Measurements from ENCODE around the gene SMIM44. TPM values are rescaled to one million over a fixed set of nuclear protein-coding genes. Genes with fewer than 3 reads are reported as not detected.

Gene SMIM44
- total and polyA plus RNA-seq, 4 experiments from 2014 or later, result not detected

- Histone ChIP-seq H3K4me1 (ENCODE audit: insufficient read depth, low read length) (peaks cover 15% of the 10 kb centered on the region), H3K36me3 (ENCODE audit: insufficient read depth, low read length) (no peaks in the 10 kb centered on the region), H3K27ac (ENCODE audit: low read depth, low read length) (no peak overlapping the region), H3K27me3 (ENCODE audit: insufficient read depth, low read length) (no peaks in the 10 kb centered on the region), H3K9me3 (ENCODE audit: control insufficient read depth in 1 of 2, low read length in 2 of 2) (no peaks in the 10 kb centered on the region), H3K4me3 (ENCODE audit: low read length in 2 of 2) (no peak overlapping the region)
- ChIA-PET POLR2A (ENCODE audit: partially characterized antibody) (no interaction called here), CTCF (ENCODE audit: partially characterized antibody) (no interaction called here)
- Mint-ChIP-seq H3K4me1 (peaks cover 4 to 17% (median 11%) of the 10 kb centered on the region in 4 donors), H3K27ac (no peak overlapping the region), H3K9me3 (peaks cover 0 to 1% (median 0%) of the 10 kb centered on the region in 8 donors), H3K27me3 (no peaks in the 10 kb centered on the region), H3K36me3 (no peaks in the 10 kb centered on the region), H3K4me3 (no peak overlapping the region)
- no peak for DNase-seq
- intact Hi-C loops (cut with micrococcal nuclease), result no loop called here
Measured at GRCh38 chr19:3477506-3477905, 5.7 kb downstream of the SMIM44 start.

DNA sequence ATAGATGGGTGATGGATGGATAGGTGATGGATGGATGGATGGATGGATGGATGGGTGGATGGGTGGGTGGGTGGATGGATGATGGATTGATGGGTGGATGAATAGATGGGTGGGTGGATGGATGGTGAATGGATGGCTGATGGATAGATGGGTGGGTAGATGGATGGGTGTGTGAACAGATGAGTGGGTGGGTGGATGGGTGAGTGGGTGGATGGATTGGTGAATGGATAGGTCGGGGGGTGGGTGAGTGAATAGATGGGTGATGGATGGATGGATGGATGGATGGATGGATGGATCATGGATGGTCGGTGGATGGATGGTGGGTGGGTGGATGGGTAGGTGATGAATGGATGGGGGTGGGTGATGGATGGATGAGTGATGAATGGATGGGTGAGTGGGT, 6.4 kb downstream of the SMIM44 start:
- intact Hi-C loops (cut with micrococcal nuclease), result no loop called here
- CTCF ChIA-PET (ENCODE audit: partially characterized antibody), result interaction anchor here (0.8 kb wide), 1 partner anchor 11 kb away, joined by 3 read pairs; no protein-coding TSS in a partner anchor
- POLR2A ChIA-PET (ENCODE audit: partially characterized antibody), result no interaction called here
- H3K9me3 Mint-ChIP-seq, result peaks cover 0 to 1% (median 0%) of the 10 kb centered on the region in 8 donors
- H3K4me1 Mint-ChIP-seq, result peaks cover 4 to 17% (median 11%) of the 10 kb centered on the region in 4 donors
- Histone ChIP-seq H3K27me3 (ENCODE audit: insufficient read depth, low read length) (no peaks in the 10 kb centered on the region), H3K36me3 (ENCODE audit: insufficient read depth, low read length) (no peaks in the 10 kb centered on the region), H3K27ac (ENCODE audit: low read depth, low read length) (no peak overlapping the region), H3K9me3 (ENCODE audit: control insufficient read depth in 1 of 2, low read length in 2 of 2) (no peaks in the 10 kb centered on the region), H3K4me3 (ENCODE audit: low read length in 2 of 2) (no peak overlapping the region), H3K4me1 (ENCODE audit: insufficient read depth, low read length) (peaks cover 15% of the 10 kb centered on the region)
- no peak for DNase-seq
- H3K27me3 Mint-ChIP-seq, result no peaks in the 10 kb centered on the region
- H3K27ac Mint-ChIP-seq, result no peak overlapping the region
- H3K4me3 Mint-ChIP-seq, result no peak overlapping the region
- H3K36me3 Mint-ChIP-seq, result no peaks in the 10 kb centered on the region

- no peaks in the 10 kb centered on the region for H3K9me3 ChIP-seq (ENCODE audit: control insufficient read depth in 1 of 2, low read length in 2 of 2)
- no peaks in the 10 kb centered on the region for H3K36me3 ChIP-seq (ENCODE audit: insufficient read depth, low read length)
- CTCF ChIA-PET (ENCODE audit: partially characterized antibody), result no interaction called here
- Mint-ChIP-seq H3K36me3 (no peaks in the 10 kb centered on the region), H3K4me1 (peaks cover 4 to 17% (median 12%) of the 10 kb centered on the region in 4 donors), H3K27ac (no peak overlapping the region), H3K4me3 (no peak overlapping the region), H3K27me3 (peaks cover 0 to 1% of the 10 kb centered on the region in 2 donors), H3K9me3 (peaks cover 0 to 1% (median 0%) of the 10 kb centered on the region in 8 donors)
- peaks cover 15% of the 10 kb centered on the region for H3K4me1 ChIP-seq (ENCODE audit: insufficient read depth, low read length)
- no peaks in the 10 kb centered on the region for H3K27me3 ChIP-seq (ENCODE audit: insufficient read depth, low read length)
- no peak overlapping the region for H3K4me3 ChIP-seq (ENCODE audit: low read length in 2 of 2)
- intact Hi-C loops (cut with micrococcal nuclease), result no loop called here
- DNase-seq, result no peak
- POLR2A ChIA-PET (ENCODE audit: partially characterized antibody), result no interaction called here
- no peak overlapping the region for H3K27ac ChIP-seq (ENCODE audit: low read depth, low read length)
Measured at GRCh38 chr19:3475449-3475848, 7.8 kb downstream of the SMIM44 start.

DNA sequence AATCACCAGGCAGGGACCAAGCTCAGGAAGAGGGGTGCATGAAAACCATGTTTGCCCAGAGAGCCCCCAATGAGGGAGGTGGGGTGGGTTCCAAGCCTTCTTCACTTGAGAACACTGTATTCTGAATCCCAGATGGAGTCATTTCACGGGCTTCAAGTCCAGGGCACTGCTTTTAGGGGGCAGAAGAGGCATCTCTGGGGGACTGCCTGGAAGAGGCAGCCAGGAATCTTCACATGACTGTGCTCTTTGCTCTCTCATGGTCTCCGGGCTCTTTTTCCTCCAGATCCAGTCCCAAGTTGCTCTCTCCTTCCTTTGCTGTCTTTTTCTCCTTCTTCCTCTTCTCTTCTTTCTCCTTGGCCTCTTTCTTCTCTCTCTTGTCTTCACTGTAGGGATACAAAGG, 8.6 kb downstream of the SMIM44 start:
- peaks cover 4 to 17% (median 12%) of the 10 kb centered on the region in 4 donors for H3K4me1 Mint-ChIP-seq
- POLR2A ChIA-PET (ENCODE audit: partially characterized antibody), result no interaction called here
- no peak overlapping the region for H3K4me3 Mint-ChIP-seq
- H3K27ac Mint-ChIP-seq, result no peak overlapping the region
- intact Hi-C loops (cut with micrococcal nuclease), result no loop called here
- H3K27ac ChIP-seq (ENCODE audit: low read depth, low read length), result no peak overlapping the region
- H3K27me3 Mint-ChIP-seq, result peaks cover 0 to 1% of the 10 kb centered on the region in 2 donors
- no peaks in the 10 kb centered on the region for H3K36me3 ChIP-seq (ENCODE audit: insufficient read depth, low read length)
- H3K36me3 Mint-ChIP-seq, result no peaks in the 10 kb centered on the region
- CTCF ChIA-PET (ENCODE audit: partially characterized antibody), result interaction anchor here (3.3 kb wide), 1 partner anchor 45 kb away, joined by 14 read pairs; no protein-coding TSS in a partner anchor
- H3K4me1 ChIP-seq (ENCODE audit: insufficient read depth, low read length), result peaks cover 14% of the 10 kb centered on the region
- H3K27me3 ChIP-seq (ENCODE audit: insufficient read depth, low read length), result no peaks in the 10 kb centered on the region
- DNase-seq, result no peak
- H3K9me3 Mint-ChIP-seq, result peaks cover 0 to 1% (median 0%) of the 10 kb centered on the region in 8 donors
- no peaks in the 10 kb centered on the region for H3K9me3 ChIP-seq (ENCODE audit: control insufficient read depth in 1 of 2, low read length in 2 of 2)
- no peak overlapping the region for H3K4me3 ChIP-seq (ENCODE audit: low read length in 2 of 2)

GRCh38 chr19:3474010-3474409, 9.2 kb downstream of the SMIM44 start:
- Mint-ChIP-seq H3K9me3 (peaks cover 0 to 1% (median 0%) of the 10 kb centered on the region in 8 donors), H3K4me1 (peaks cover 4 to 13% (median 10%) of the 10 kb centered on the region in 4 donors), H3K27ac (no peak overlapping the region), H3K27me3 (peaks cover 0 to 1% of the 10 kb centered on the region in 2 donors), H3K36me3 (no peaks in the 10 kb centered on the region), H3K4me3 (peak overlapping the region in 1 of 8 donors; percentile 17)
- H3K36me3 ChIP-seq (ENCODE audit: insufficient read depth, low read length), result no peaks in the 10 kb centered on the region
- POLR2A ChIA-PET (ENCODE audit: partially characterized antibody), result no interaction called here
- no peaks in the 10 kb centered on the region for H3K27me3 ChIP-seq (ENCODE audit: insufficient read depth, low read length)
- peaks cover 8% of the 10 kb centered on the region for H3K4me1 ChIP-seq (ENCODE audit: insufficient read depth, low read length)
- H3K9me3 ChIP-seq (ENCODE audit: control insufficient read depth in 1 of 2, low read length in 2 of 2), result no peaks in the 10 kb centered on the region
- CTCF ChIA-PET (ENCODE audit: partially characterized antibody), result interaction anchor here (1.3 to 3.3 kb wide), 5 partner anchors 11 to 147 kb away, joined by 3 to 14 read pairs (median 12); no protein-coding TSS in a partner anchor
- no peak overlapping the region for H3K4me3 ChIP-seq (ENCODE audit: low read length in 2 of 2)
- H3K27ac ChIP-seq (ENCODE audit: low read depth, low read length), result no peak overlapping the region
- DNase-seq, result no peak
- intact Hi-C loops (cut with micrococcal nuclease), result no loop called here

- Mint-ChIP-seq H3K27ac (peak overlapping the region in 1 of 7 donors; percentile 24), H3K36me3 (no peaks in the 10 kb centered on the region), H3K9me3 (no peaks in the 10 kb centered on the region), H3K27me3 (peaks cover 0 to 1% of the 10 kb centered on the region in 2 donors), H3K4me3 (no peak overlapping the region), H3K4me1 (peaks cover 0 to 3% (median under 1%) of the 10 kb centered on the region in 4 donors)
- no peak overlapping the region for H3K4me3 ChIP-seq (ENCODE audit: low read length in 2 of 2)
- no peaks in the 10 kb centered on the region for H3K27me3 ChIP-seq (ENCODE audit: insufficient read depth, low read length)
- no peaks in the 10 kb centered on the region for H3K36me3 ChIP-seq (ENCODE audit: insufficient read depth, low read length)
- CTCF ChIA-PET (ENCODE audit: partially characterized antibody), result interaction anchor here (0.8 to 3.3 kb wide), 18 partner anchors 8 to 196 kb away, joined by 3 to 14 read pairs (median 6); partner anchors contain the start of gene SMIM44
- POLR2A ChIA-PET (ENCODE audit: partially characterized antibody), result no interaction called here
- no peaks in the 10 kb centered on the region for H3K4me1 ChIP-seq (ENCODE audit: insufficient read depth, low read length)
- no peaks in the 10 kb centered on the region for H3K9me3 ChIP-seq (ENCODE audit: control insufficient read depth in 1 of 2, low read length in 2 of 2)
- no peak overlapping the region for H3K27ac ChIP-seq (ENCODE audit: low read depth, low read length)
- peak in 2 of 5 donors; percentile 14 to 25 for DNase-seq
- intact Hi-C loops (cut with micrococcal nuclease), result no loop called here
Measured at GRCh38 chr19:3471954-3472655, 11.1 kb downstream of the SMIM44 start.

GRCh38 chr19:3470500-3471128, 12.6 kb downstream of the SMIM44 start:
- intact Hi-C loops (cut with micrococcal nuclease), result no loop called here
- no peak overlapping the region for H3K27ac ChIP-seq (ENCODE audit: low read depth, low read length)
- CTCF ChIA-PET (ENCODE audit: partially characterized antibody), result interaction anchor here (1.1 to 1.5 kb wide), 4 partner anchors 13 to 166 kb away, joined by 3 to 6 read pairs (median 4); partner anchors contain the start of gene SMIM44
- Mint-ChIP-seq H3K27me3 (peaks cover 0 to 1% of the 10 kb centered on the region in 2 donors), H3K4me3 (no peak overlapping the region), H3K4me1 (peaks cover 0 to 3% (median under 1%) of the 10 kb centered on the region in 4 donors), H3K27ac (peak overlapping the region in 4 of 7 donors; percentile 19 to 93 (median 73)), H3K36me3 (no peaks in the 10 kb centered on the region), H3K9me3 (peaks cover 0 to 2% (median 0%) of the 10 kb centered on the region in 8 donors)
- DNase-seq, result no peak
- no peaks in the 10 kb centered on the region for H3K9me3 ChIP-seq (ENCODE audit: control insufficient read depth in 1 of 2, low read length in 2 of 2)
- H3K36me3 ChIP-seq (ENCODE audit: insufficient read depth, low read length), result no peaks in the 10 kb centered on the region
- H3K27me3 ChIP-seq (ENCODE audit: insufficient read depth, low read length), result no peaks in the 10 kb centered on the region
- POLR2A ChIA-PET (ENCODE audit: partially characterized antibody), result no interaction called here
- no peak overlapping the region for H3K4me3 ChIP-seq (ENCODE audit: low read length in 2 of 2)
- no peaks in the 10 kb centered on the region for H3K4me1 ChIP-seq (ENCODE audit: insufficient read depth, low read length)

Measured in CD4-positive, alpha-beta memory T cell (primary cell).